Measurements from ENCODE around the gene PC.

- no peak for TF ChIP-seq EP300 (IDR thresholded peaks at IDR 0.05; ENCODE audit: low read length)
- no peak for TF ChIP-seq YY1 (IDR thresholded peaks at IDR 0.05; ENCODE audit: borderline replicate concordance in 1 of 3, control insufficient read depth in 1 of 3, extremely low read depth in 1 of 3, insufficient read depth in 3 of 3, insufficient read length in 1 of 3, insufficient replicate concordance in 2 of 3, low read depth in 1 of 3, low read length in 2 of 3)
- TF ChIP-seq, protein P1, sequence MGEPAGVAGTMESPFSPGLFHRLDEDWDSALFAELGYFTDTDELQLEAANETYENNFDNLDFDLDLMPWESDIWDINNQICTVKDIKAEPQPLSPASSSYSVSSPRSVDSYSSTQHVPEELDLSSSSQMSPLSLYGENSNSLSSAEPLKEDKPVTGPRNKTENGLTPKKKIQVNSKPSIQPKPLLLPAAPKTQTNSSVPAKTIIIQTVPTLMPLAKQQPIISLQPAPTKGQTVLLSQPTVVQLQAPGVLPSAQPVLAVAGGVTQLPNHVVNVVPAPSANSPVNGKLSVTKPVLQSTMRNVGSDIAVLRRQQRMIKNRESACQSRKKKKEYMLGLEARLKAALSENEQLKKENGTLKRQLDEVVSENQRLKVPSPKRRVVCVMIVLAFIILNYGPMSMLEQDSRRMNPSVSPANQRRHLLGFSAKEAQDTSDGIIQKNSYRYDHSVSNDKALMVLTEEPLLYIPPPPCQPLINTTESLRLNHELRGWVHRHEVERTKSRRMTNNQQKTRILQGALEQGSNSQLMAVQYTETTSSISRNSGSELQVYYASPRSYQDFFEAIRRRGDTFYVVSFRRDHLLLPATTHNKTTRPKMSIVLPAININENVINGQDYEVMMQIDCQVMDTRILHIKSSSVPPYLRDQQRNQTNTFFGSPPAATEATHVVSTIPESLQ (CRISPR knock-in tag; IDR thresholded peaks at IDR 0.05), result no peak
- TF ChIP-seq, protein P2, sequence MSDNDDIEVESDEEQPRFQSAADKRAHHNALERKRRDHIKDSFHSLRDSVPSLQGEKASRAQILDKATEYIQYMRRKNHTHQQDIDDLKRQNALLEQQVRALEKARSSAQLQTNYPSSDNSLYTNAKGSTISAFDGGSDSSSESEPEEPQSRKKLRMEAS (CRISPR knock-in tag; IDR thresholded peaks at IDR 0.05), result no peak
- TF ChIP-seq TAF1 (IDR thresholded peaks at IDR 0.05; ENCODE audit: control insufficient read depth, extremely low read depth, insufficient read depth, low read length, severe bottlenecking), result no peak
- TF ChIP-seq, protein P3, sequence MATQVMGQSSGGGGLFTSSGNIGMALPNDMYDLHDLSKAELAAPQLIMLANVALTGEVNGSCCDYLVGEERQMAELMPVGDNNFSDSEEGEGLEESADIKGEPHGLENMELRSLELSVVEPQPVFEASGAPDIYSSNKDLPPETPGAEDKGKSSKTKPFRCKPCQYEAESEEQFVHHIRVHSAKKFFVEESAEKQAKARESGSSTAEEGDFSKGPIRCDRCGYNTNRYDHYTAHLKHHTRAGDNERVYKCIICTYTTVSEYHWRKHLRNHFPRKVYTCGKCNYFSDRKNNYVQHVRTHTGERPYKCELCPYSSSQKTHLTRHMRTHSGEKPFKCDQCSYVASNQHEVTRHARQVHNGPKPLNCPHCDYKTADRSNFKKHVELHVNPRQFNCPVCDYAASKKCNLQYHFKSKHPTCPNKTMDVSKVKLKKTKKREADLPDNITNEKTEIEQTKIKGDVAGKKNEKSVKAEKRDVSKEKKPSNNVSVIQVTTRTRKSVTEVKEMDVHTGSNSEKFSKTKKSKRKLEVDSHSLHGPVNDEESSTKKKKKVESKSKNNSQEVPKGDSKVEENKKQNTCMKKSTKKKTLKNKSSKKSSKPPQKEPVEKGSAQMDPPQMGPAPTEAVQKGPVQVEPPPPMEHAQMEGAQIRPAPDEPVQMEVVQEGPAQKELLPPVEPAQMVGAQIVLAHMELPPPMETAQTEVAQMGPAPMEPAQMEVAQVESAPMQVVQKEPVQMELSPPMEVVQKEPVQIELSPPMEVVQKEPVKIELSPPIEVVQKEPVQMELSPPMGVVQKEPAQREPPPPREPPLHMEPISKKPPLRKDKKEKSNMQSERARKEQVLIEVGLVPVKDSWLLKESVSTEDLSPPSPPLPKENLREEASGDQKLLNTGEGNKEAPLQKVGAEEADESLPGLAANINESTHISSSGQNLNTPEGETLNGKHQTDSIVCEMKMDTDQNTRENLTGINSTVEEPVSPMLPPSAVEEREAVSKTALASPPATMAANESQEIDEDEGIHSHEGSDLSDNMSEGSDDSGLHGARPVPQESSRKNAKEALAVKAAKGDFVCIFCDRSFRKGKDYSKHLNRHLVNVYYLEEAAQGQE (IDR thresholded peaks at IDR 0.05; ENCODE audit: borderline replicate concordance), result no peak
- TF ChIP-seq, protein P3 (CRISPR knock-in tag; IDR thresholded peaks at IDR 0.05; ENCODE audit: low read depth), result no peak
- TF ChIP-seq, protein P4, sequence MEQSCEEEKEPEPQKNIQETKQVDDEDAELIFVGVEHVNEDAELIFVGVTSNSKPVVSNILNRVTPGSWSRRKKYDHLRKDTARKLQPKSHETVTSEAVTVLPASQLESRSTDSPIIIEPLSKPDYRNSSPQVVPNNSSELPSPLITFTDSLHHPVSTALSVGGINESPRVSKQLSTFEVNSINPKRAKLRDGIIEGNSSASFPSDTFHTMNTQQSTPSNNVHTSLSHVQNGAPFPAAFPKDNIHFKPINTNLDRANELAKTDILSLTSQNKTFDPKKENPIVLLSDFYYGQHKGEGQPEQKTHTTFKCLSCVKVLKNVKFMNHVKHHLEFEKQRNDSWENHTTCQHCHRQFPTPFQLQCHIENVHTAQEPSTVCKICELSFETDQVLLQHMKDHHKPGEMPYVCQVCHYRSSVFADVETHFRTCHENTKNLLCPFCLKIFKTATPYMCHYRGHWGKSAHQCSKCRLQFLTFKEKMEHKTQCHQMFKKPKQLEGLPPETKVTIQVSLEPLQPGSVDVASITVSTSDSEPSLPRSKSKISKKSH (CRISPR knock-in tag; IDR thresholded peaks at IDR 0.05), result no peak
- TF ChIP-seq, protein P5, sequence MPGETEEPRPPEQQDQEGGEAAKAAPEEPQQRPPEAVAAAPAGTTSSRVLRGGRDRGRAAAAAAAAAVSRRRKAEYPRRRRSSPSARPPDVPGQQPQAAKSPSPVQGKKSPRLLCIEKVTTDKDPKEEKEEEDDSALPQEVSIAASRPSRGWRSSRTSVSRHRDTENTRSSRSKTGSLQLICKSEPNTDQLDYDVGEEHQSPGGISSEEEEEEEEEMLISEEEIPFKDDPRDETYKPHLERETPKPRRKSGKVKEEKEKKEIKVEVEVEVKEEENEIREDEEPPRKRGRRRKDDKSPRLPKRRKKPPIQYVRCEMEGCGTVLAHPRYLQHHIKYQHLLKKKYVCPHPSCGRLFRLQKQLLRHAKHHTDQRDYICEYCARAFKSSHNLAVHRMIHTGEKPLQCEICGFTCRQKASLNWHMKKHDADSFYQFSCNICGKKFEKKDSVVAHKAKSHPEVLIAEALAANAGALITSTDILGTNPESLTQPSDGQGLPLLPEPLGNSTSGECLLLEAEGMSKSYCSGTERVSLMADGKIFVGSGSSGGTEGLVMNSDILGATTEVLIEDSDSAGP (CRISPR knock-in tag; IDR thresholded peaks at IDR 0.05), result no peak
- TF ChIP-seq RCOR1 (IDR thresholded peaks at IDR 0.05; ENCODE audit: borderline replicate concordance in 1 of 2, low read depth in 2 of 2, low read length in 2 of 2), result no peak
Measured at GRCh38 chr11:66845143-66845875, 112.9 kb downstream of the PC start.
